CD8-positive, alpha-beta memory T cell (primary cell): ENCODE results near the gene SRPK1. TPM values are rescaled to one million over a fixed set of nuclear protein-coding genes. Genes with fewer than 3 reads are reported as not detected.

ENCODE experiments used
- CTCF ChIA-PET: fragments of 350-600 bp; sonication (Branson Sonifier 250); formaldehyde crosslinking; loops from one replicate; lab custom pipeline; 2021; ENCODE audit warnings: antibody characterized with exemption; lab: Charles Lee
- POLR2A ChIA-PET: fragments of 350-600 bp; sonication (Branson Sonifier 250); formaldehyde crosslinking; loops from one replicate; lab custom pipeline; 2021; ENCODE audit warnings: antibody characterized with exemption; lab: Charles Lee
- DNase-seq, 5 donors: peaks; one replicate each; pipeline versions ENCODE4 v3.0.0 to v3.0.0-alpha.2; 2020 to 2022; ENCODE audit warnings: mixed read lengths in 1 of 5
- H3K27ac ChIP-seq: one replicate; pipeline ENCODE4 v1.7.0; 2013; ENCODE audit warnings: low read depth, mild to moderate bottlenecking, low read length, moderate library complexity
- H3K27me3 ChIP-seq: 2 replicates; pipeline ENCODE4 v1.7.0; 2013; ENCODE audit warnings: low read length, mild to moderate bottlenecking; ENCODE audit not compliant: insufficient read depth, poor library complexity, severe bottlenecking
- H3K36me3 ChIP-seq: 2 replicates; pipeline ENCODE4 v1.7.0; 2013; ENCODE audit warnings: mild to moderate bottlenecking, low read length, moderate library complexity; ENCODE audit not compliant: insufficient read depth
- H3K4me1 ChIP-seq: 2 replicates; pipeline ENCODE4 v1.7.0; 2013; ENCODE audit warnings: mild to moderate bottlenecking, low read length, moderate library complexity; ENCODE audit not compliant: insufficient read depth
- H3K4me3 ChIP-seq: 2 replicates; pipeline ENCODE4 v1.7.0; 2013; ENCODE audit warnings: mild to moderate bottlenecking, low read length
- H3K9me3 ChIP-seq: 2 replicates; pipeline ENCODE4 v1.7.0; 2013; ENCODE audit warnings: mild to moderate bottlenecking, low read length
- H3K27ac Mint-ChIP-seq, 8 donors: one replicate each; pipeline ENCODE4 v1.8.0; 2020 to 2021; ENCODE audit warnings: mixed read lengths in 8 of 8, mild to moderate bottlenecking in 6 of 8, inconsistent platforms in 3 of 8, moderate library complexity in 3 of 8
- H3K27me3 Mint-ChIP-seq, 2 donors: one replicate each; pipeline ENCODE4 v1.8.0; 2020 to 2021; ENCODE audit warnings: mixed read lengths in 2 of 2, mild to moderate bottlenecking in 1 of 2, moderate library complexity in 1 of 2
- H3K36me3 Mint-ChIP-seq, 3 donors: one replicate each; pipeline ENCODE4 v1.8.0; 2020 to 2021; ENCODE audit warnings: mixed read lengths in 3 of 3, inconsistent platforms in 1 of 3, mild to moderate bottlenecking in 1 of 3
- H3K4me1 Mint-ChIP-seq, 3 donors: one replicate each; pipeline ENCODE4 v1.8.0; 2020 to 2021; ENCODE audit warnings: mixed read lengths in 3 of 3, inconsistent platforms in 1 of 3, mild to moderate bottlenecking in 1 of 3
- H3K4me3 Mint-ChIP-seq, 7 donors: one replicate each; pipeline ENCODE4 v1.8.0; 2020 to 2021; ENCODE audit warnings: mixed read lengths in 7 of 7, mild to moderate bottlenecking in 6 of 7, moderate library complexity in 4 of 7, inconsistent platforms in 2 of 7
- H3K9me3 Mint-ChIP-seq, 5 donors: one replicate each; pipeline ENCODE4 v1.8.0; 2020 to 2022; ENCODE audit warnings: mixed read lengths in 5 of 5, mild to moderate bottlenecking in 3 of 5, moderate library complexity in 2 of 5, inconsistent platforms in 1 of 5
- polyA plus RNA-seq: library from polyadenylated mRNA; unstranded; fragments of 300-500 nt; fragmentation: Illumina TruSeq; gene quantifications from one replicate; pipeline ENCODE4 v1.2.3, GENCODE V29; 2021
- total RNA-seq, 2 experiments: library from RNA; stranded (reverse); gene quantifications; one replicate each; pipeline ENCODE4 v1.2.3, GENCODE V29; 2021

The SRPK1 gene
- total and polyA plus RNA-seq, 3 experiments from 2014 or later, result 49.1 to 114 (median 114) TPM

DNA sequence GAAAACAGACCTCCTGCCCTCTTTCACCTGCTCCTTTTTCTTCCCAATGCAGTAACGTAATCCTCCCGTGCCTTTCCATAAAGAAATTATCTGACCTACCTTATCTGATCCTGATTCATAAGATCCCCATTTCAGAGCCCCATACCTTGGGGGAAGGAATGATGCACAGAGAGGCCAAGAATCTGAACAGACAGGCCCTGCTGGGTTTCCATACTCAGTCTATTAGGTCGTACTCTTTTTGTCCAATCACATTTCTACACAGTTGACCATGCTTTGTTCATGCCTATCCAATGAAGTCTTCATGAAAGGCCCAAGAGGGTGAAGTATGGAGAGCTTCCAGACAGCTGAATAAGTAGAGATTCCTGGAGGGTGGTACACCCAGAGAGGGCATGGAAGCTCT lies 25.3 kb downstream of the SRPK1 start:
- H3K4me1 ChIP-seq, result no peaks in the 10 kb centered on the region
- H3K36me3 ChIP-seq, result peaks cover 7% of the 10 kb centered on the region
- H3K4me1 Mint-ChIP-seq, result peaks cover 18 to 67% (median 50%) of the 10 kb centered on the region in 3 donors
- H3K4me3 ChIP-seq, result no peak overlapping the region
- H3K27me3 ChIP-seq, result no peaks in the 10 kb centered on the region
- peaks cover 9 to 33% (median 10%) of the 10 kb centered on the region in 3 donors for H3K36me3 Mint-ChIP-seq
- ChIA-PET CTCF (no interaction called here), POLR2A (no interaction called here)
- H3K9me3 ChIP-seq, result no peaks in the 10 kb centered on the region
- no peak for DNase-seq
- no peak overlapping the region for H3K27ac ChIP-seq
- H3K9me3 Mint-ChIP-seq, result no peaks in the 10 kb centered on the region
- peak overlapping the region in 4 of 8 donors; percentile 7 to 78 (median 39) for H3K27ac Mint-ChIP-seq
- no peaks in the 10 kb centered on the region for H3K27me3 Mint-ChIP-seq
- H3K4me3 Mint-ChIP-seq, result no peak overlapping the region

DNA sequence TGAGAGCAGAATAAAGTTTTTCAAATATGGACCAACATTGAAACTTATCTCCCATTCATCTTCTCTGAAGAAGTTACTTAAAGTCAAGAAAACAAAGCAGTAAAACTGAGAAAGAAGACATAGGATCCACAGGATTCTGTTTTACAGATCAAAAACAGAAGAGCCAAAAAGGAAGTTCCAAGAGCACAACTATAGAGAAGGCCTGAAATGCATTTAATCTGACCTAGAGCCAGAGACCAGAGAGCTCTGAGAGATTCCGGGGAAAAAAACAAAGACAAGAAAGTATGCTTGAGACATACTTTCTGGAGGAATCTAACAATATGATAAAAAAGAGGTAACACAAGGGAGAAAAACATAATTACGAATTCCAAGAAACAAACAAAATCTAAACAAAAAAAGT lies 26.1 kb downstream of the SRPK1 start:
- no peaks in the 10 kb centered on the region for H3K27me3 ChIP-seq
- no peak overlapping the region for H3K4me3 ChIP-seq
- peak overlapping the region in 1 of 8 donors; percentile 38 for H3K27ac Mint-ChIP-seq
- H3K36me3 Mint-ChIP-seq, result peaks cover 6 to 31% (median 9%) of the 10 kb centered on the region in 3 donors
- no peak overlapping the region for H3K27ac ChIP-seq
- POLR2A ChIA-PET, result no interaction called here
- CTCF ChIA-PET, result no interaction called here
- H3K9me3 ChIP-seq, result no peaks in the 10 kb centered on the region
- H3K27me3 Mint-ChIP-seq, result no peaks in the 10 kb centered on the region
- DNase-seq, result no peak
- H3K9me3 Mint-ChIP-seq, result no peaks in the 10 kb centered on the region
- H3K36me3 ChIP-seq, result peaks cover 7% of the 10 kb centered on the region
- H3K4me1 Mint-ChIP-seq, result peaks cover 17 to 60% (median 45%) of the 10 kb centered on the region in 3 donors
- no peak overlapping the region for H3K4me3 Mint-ChIP-seq
- H3K4me1 ChIP-seq, result no peaks in the 10 kb centered on the region

DNA sequence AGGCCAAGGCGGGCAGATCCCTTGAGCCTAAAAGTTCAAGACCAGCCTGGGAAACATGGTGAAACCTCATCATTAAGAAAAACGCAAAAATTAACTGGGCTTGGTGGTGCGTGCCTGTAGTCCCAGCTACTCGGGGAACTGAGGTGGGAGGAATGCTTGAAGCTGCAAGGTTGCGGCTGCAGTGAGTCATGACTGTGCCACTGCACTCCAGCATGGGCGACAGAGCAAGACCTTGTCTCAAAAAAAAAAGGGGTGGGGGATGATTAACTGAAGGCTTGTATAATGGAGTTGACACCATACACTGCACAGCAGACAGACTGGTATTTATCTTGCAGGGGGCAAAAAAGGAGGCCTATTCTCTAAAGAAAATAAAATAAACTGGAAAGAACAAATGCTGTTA lies 27.7 kb downstream of the SRPK1 start:
- H3K4me3 Mint-ChIP-seq, result no peak overlapping the region
- H3K27ac Mint-ChIP-seq, result peak overlapping the region in 1 of 8 donors; percentile 7
- CTCF ChIA-PET, result no interaction called here
- Histone ChIP-seq H3K27me3 (no peaks in the 10 kb centered on the region), H3K9me3 (no peaks in the 10 kb centered on the region), H3K4me3 (no peak overlapping the region), H3K36me3 (peaks cover 7% of the 10 kb centered on the region), H3K27ac (no peak overlapping the region), H3K4me1 (no peaks in the 10 kb centered on the region)
- DNase-seq, result no peak
- no peaks in the 10 kb centered on the region for H3K27me3 Mint-ChIP-seq
- H3K4me1 Mint-ChIP-seq, result peaks cover 17 to 55% (median 41%) of the 10 kb centered on the region in 3 donors
- POLR2A ChIA-PET, result no interaction called here
- H3K36me3 Mint-ChIP-seq, result peaks cover 0 to 32% (median 6%) of the 10 kb centered on the region in 3 donors
- H3K9me3 Mint-ChIP-seq, result no peaks in the 10 kb centered on the region

DNA sequence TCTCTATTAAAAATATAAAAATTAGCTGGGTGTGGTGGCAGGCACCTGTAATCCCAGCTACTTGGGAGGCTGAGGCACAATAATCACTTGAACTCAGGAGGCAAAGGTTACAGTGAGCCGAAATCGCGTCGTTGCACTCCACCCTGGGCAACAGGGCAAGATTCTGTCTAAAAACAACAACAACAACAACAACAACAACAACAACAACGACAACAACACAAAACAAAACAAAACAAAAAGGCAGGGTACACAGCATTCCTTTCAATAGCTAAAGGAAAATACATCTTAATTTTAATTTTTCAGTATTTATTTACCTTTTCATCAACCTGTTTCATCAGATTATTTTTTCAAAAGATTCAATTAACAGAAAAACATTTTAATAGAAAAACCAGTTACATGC lies 28.4 kb downstream of the SRPK1 start:
- ChIA-PET POLR2A (no interaction called here), CTCF (no interaction called here)
- H3K4me1 Mint-ChIP-seq, result peaks cover 16 to 51% (median 36%) of the 10 kb centered on the region in 3 donors
- H3K27me3 Mint-ChIP-seq, result no peaks in the 10 kb centered on the region
- no peak overlapping the region for H3K27ac Mint-ChIP-seq
- peaks cover 0 to 35% (median 4%) of the 10 kb centered on the region in 3 donors for H3K36me3 Mint-ChIP-seq
- Histone ChIP-seq H3K27ac (no peak overlapping the region), H3K36me3 (peaks cover 15% of the 10 kb centered on the region), H3K27me3 (no peaks in the 10 kb centered on the region), H3K4me3 (no peak overlapping the region), H3K9me3 (no peaks in the 10 kb centered on the region), H3K4me1 (no peaks in the 10 kb centered on the region)
- no peaks in the 10 kb centered on the region for H3K9me3 Mint-ChIP-seq
- H3K4me3 Mint-ChIP-seq, result no peak overlapping the region
- DNase-seq, result no peak

DNA sequence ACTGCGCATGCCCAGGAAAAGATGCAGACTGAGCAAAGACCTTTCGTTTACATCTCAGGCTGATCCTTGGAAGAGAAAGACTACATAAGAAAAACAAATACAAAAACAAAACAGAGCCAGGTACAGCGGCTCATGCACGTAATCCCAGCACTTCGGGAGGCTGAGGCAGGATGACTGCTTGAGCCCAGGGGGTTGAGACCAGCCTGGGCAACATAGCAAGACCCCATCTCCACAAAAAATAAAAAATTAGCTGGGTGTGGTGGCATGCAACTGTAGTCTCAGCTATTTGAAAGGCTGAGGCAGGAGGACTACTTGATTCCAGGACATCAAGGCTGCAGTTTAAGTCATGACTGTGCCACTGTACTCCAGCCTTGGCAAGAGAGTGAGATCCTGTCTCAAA lies 41.7 kb downstream of the SRPK1 start:
- peaks cover 4% of the 10 kb centered on the region for H3K9me3 ChIP-seq
- Mint-ChIP-seq H3K27ac (no peak overlapping the region), H3K4me1 (peaks cover 0 to 9% (median 0%) of the 10 kb centered on the region in 3 donors), H3K9me3 (peaks cover 16 to 23% (median 20%) of the 10 kb centered on the region in 5 donors), H3K36me3 (peaks cover 38 to 74% (median 43%) of the 10 kb centered on the region in 3 donors), H3K4me3 (no peak overlapping the region), H3K27me3 (no peaks in the 10 kb centered on the region)
- no peaks in the 10 kb centered on the region for H3K27me3 ChIP-seq
- POLR2A ChIA-PET, result no interaction called here
- no peak for DNase-seq
- CTCF ChIA-PET, result no interaction called here
- H3K4me3 ChIP-seq, result no peak overlapping the region
- H3K36me3 ChIP-seq, result peaks cover 7% of the 10 kb centered on the region
- H3K27ac ChIP-seq, result no peak overlapping the region
- no peaks in the 10 kb centered on the region for H3K4me1 ChIP-seq

DNA sequence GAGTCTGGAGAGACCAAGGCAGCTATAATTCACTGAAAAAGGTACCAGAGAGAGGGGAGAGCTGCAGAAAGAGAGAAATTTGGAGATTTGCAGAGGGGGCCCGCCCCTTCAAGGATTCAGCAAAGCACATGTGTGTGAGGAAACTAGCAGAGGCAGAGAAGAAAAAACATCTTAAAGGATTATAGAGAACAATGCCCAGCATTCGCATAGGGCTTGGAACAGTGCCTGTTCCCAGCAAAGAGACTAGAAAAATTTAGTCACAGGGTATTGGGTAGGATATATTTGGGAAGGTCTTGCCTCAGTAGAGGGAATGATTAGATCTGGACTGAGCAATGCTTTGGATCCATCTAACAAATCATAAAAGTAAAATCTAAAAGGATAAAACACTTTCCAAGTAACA lies 44.0 kb downstream of the SRPK1 start:
- Mint-ChIP-seq H3K9me3 (peaks cover 15 to 22% (median 19%) of the 10 kb centered on the region in 5 donors), H3K27ac (peak overlapping the region in 2 of 8 donors; percentile 29 to 63), H3K27me3 (no peaks in the 10 kb centered on the region), H3K4me3 (no peak overlapping the region), H3K36me3 (peaks cover 29 to 72% (median 38%) of the 10 kb centered on the region in 3 donors), H3K4me1 (peaks cover 0 to 8% (median 0%) of the 10 kb centered on the region in 3 donors)
- no peak overlapping the region for H3K27ac ChIP-seq
- CTCF ChIA-PET, result no interaction called here
- no peaks in the 10 kb centered on the region for H3K27me3 ChIP-seq
- H3K4me1 ChIP-seq, result no peaks in the 10 kb centered on the region
- no peak overlapping the region for H3K4me3 ChIP-seq
- POLR2A ChIA-PET, result no interaction called here
- no peak for DNase-seq
- peaks cover 8% of the 10 kb centered on the region for H3K36me3 ChIP-seq
- H3K9me3 ChIP-seq, result peaks cover 4% of the 10 kb centered on the region

DNA sequence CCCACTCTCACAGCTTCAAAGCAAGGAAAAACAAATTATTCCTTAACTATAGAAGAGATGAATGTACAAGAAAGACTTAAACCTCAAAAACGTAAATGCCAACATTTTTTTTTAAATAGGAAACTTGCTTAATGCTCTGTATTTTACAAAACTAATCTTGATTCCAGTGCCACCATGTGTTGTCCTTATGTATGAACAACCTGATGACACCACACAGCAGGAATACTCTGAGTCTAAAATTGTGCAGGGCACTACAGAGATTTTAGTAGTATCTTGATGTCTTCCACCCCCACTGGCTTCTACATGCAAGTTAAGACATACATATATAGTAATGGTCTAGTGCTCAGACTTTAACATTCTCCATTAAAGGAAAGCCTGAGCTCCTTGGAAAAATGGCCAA lies 46.2 kb downstream of the SRPK1 start:
- POLR2A ChIA-PET, result interaction anchor here (0.7 kb wide), 1 partner anchor 43 kb away, joined by 8 read pairs; no protein-coding TSS in a partner anchor
- Histone ChIP-seq H3K4me1 (no peaks in the 10 kb centered on the region), H3K36me3 (peaks cover 8% of the 10 kb centered on the region), H3K27ac (no peak overlapping the region), H3K4me3 (no peak overlapping the region), H3K27me3 (no peaks in the 10 kb centered on the region), H3K9me3 (no peaks in the 10 kb centered on the region)
- CTCF ChIA-PET, result no interaction called here
- Mint-ChIP-seq H3K4me1 (peaks cover 0 to 5% (median 0%) of the 10 kb centered on the region in 3 donors), H3K27ac (peak overlapping the region in 1 of 8 donors; percentile 35), H3K4me3 (no peak overlapping the region), H3K9me3 (peaks cover 0 to 4% (median 2%) of the 10 kb centered on the region in 5 donors), H3K27me3 (no peaks in the 10 kb centered on the region), H3K36me3 (peaks cover 14 to 73% (median 30%) of the 10 kb centered on the region in 3 donors)
- no peak for DNase-seq

DNA sequence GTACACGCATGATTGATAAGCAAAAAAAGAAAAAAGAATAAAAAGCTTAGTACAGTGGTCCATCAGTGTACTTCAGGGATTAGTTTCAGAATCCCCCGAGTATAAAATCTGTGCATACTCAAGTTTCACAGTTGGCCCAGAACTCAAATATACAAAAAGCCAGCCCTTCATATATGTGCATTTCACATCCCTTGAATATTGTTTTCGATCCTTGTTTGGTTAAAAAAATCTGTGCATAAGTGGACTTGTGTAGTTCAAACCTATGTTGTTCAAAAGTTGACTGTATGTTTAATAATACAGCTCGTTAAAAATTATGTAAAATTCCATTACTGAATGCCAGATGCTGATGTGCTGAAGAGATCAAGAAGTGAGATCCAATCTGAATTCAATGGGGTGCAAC lies 61.5 kb downstream of the SRPK1 start:
- CTCF ChIA-PET, result no interaction called here
- H3K4me3 Mint-ChIP-seq, result no peak overlapping the region
- POLR2A ChIA-PET, result no interaction called here
- no peak for DNase-seq
- peaks cover 15 to 85% (median 34%) of the 10 kb centered on the region in 3 donors for H3K36me3 Mint-ChIP-seq
- no peaks in the 10 kb centered on the region for H3K27me3 Mint-ChIP-seq
- no peak overlapping the region for H3K27ac ChIP-seq
- no peaks in the 10 kb centered on the region for H3K27me3 ChIP-seq
- no peaks in the 10 kb centered on the region for H3K9me3 Mint-ChIP-seq
- H3K36me3 ChIP-seq, result peaks cover 15% of the 10 kb centered on the region
- H3K4me1 Mint-ChIP-seq, result peaks cover 0 to 8% (median 7%) of the 10 kb centered on the region in 3 donors
- H3K4me3 ChIP-seq, result no peak overlapping the region
- no peak overlapping the region for H3K27ac Mint-ChIP-seq
- no peaks in the 10 kb centered on the region for H3K4me1 ChIP-seq
- no peaks in the 10 kb centered on the region for H3K9me3 ChIP-seq
